ENCODE data around the gene ANK3. TPM values are rescaled to one million over a fixed set of nuclear protein-coding genes. Genes with fewer than 3 reads are reported as not detected.

Gene ANK3
- total and polyA plus RNA-seq, 2 experiments from 2014 or later = 46.5 to 85.2 TPM

GRCh38 chr10:60428387-60428737, 38.7 kb upstream of the ANK3 start:
- H3K4me3 Mint-ChIP-seq = no peak overlapping the region

More at GRCh38 chr10:60428387-60428737, 38.7 kb upstream of the ANK3 start:
- H3K79me2 ChIP-seq (replicated peaks; ENCODE audit: insufficient read depth) = no peaks in the 10 kb centered on the region
- no peak overlapping the region for H3K27ac ChIP-seq (ENCODE audit: low read depth)
- Mint-ChIP-seq H3K36me3 (ENCODE audit: low read depth) (no peaks in the 10 kb centered on the region), H3K27ac (no peak overlapping the region), H3K27me3 (ENCODE audit: insufficient read depth, low read depth, poor library complexity) (no peaks in the 10 kb centered on the region), H3K9me3 (no peaks in the 10 kb centered on the region), H3K4me1 (peaks cover 6% of the 10 kb centered on the region)
- no peaks in the 10 kb centered on the region for H3K9me2 ChIP-seq (ENCODE audit: insufficient read depth)
- H3K4me2 ChIP-seq = no peak overlapping the region
- no peak overlapping the region for H3K4me3 ChIP-seq
- H3F3A ChIP-seq (replicated peaks; ENCODE audit: low read depth) = no peaks in the 10 kb centered on the region
- H2AFZ ChIP-seq = no peak overlapping the region
- TF ChIP-seq EZH2phosphoT487 (IDR thresholded peaks at IDR 0.05; ENCODE audit: unreplicated experiment) = no peak
- TF ChIP-seq ETS1 (IDR thresholded peaks at IDR 0.05) = no peak
- TF ChIP-seq ZNF331 (CRISPR knock-in tag; IDR thresholded peaks at IDR 0.05; ENCODE audit: low read depth) = no peak
- TF ChIP-seq POLR2AphosphoS5 (IDR thresholded peaks at IDR 0.05; ENCODE audit: low read depth) = no peak
- no peak for TF ChIP-seq REST (IDR thresholded peaks at IDR 0.05; ENCODE audit: unreplicated experiment)
- TF ChIP-seq ZNF462 (CRISPR knock-in tag; IDR thresholded peaks at IDR 0.05) = no peak
- no peak for TF ChIP-seq ZNF114 (CRISPR knock-in tag; IDR thresholded peaks at IDR 0.05)
- TF ChIP-seq CREB1 (CRISPR knock-in tag; IDR thresholded peaks at IDR 0.05; ENCODE audit: low read depth) = no peak
- no peak for TF ChIP-seq NANOG (IDR thresholded peaks at IDR 0.05; ENCODE audit: borderline replicate concordance)
- no peak for TF ChIP-seq EZH2 (IDR thresholded peaks at IDR 0.05; ENCODE audit: low read depth, unreplicated experiment)
- no peak for TF ChIP-seq STAT1 (IDR thresholded peaks at IDR 0.05; ENCODE audit: unreplicated experiment)
- TF ChIP-seq JUNB (IDR thresholded peaks at IDR 0.05; ENCODE audit: unreplicated experiment) = no peak
- TF ChIP-seq CTCF (conservative IDR thresholded peaks at IDR 0.05; ENCODE audit: low read depth in 2 of 2) = no peak
- H3K27me3 ChIP-seq (ENCODE audit: insufficient read depth) = no peaks in the 10 kb centered on the region
- no peaks in the 10 kb centered on the region for H3K4me1 ChIP-seq (ENCODE audit: insufficient read depth)
- ATAC-seq (no peak), DNase-seq (ENCODE audit: low spot score) (no peak)
- no peaks in the 10 kb centered on the region for H3K36me3 ChIP-seq (ENCODE audit: insufficient read depth)
- H4K20me1 ChIP-seq (replicated peaks; ENCODE audit: insufficient read depth) = no peaks in the 10 kb centered on the region

Data from GM23338 (cell line).